Activated T-cell treated with anti-CD3 and anti-CD28 coated beads for 1 hour (primary cell): Measurements from ENCODE around the gene TMEM217.

ENCODE experiments used
- DNase-seq: peaks from one replicate; pipeline ENCODE4 v3.0.0-alpha.2; 2020; ENCODE audit warnings: low read depth

TMEM217 gene

DNA sequence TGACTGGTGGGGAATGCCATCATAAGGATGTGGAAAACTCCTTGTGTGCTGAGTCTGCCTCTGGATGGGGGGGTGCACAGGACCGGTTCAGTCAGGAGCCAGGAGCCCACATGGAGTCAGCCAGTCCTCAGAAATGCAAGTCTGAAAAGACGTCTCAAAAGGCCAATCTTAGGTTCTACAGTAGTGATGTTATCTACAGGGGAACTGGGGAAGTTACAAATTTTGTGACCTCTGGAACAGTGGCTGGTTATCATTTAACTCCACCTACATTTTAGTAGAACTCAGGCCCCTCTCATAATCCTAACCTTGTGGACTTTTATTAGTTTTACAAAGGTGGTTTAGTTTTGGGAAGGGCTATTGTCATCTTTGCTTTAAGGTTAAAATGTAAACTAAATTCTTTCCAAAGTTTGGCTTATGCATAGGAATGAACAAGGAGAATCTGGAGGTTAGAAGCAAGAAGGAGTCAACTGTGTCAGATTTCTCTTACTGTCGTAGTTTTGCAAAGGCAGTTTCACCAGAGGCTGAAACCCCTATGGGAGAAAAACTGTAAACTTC, 14.1 kb downstream of the TMEM217 start:
- no peak for DNase-seq

DNA sequence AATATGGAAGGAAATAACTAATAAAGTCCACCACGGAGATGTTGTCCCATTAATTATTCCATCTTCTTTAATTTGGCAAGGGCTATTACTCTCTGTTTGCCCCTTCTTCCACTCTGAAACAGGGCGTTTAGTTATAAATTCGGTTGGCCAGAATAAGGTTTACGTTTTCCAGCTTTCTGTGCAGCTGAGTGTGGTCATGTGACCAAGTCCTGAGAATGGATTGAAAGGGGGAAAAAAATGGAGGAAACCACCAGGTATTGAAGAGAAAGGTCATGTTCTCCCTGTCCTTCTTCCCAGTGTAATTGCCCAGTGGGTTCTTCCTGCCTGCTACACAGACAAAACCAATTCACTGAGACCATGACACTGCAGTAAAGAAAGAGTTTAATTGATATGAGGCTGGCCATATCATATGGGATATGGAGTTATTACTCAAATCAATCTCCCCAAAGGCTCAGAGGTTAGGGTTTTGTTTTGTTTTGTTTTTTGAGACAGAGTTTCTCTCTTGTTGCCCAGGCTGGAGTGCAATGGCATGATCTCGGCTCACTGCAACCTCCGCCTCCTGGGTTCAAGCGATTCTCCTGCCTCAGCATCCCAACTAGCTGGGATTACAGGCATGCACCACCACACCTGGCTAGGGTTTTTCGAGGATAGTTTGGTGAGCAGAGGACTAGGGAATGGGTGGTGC, 14.7 kb downstream of the TMEM217 start:
- no peak for DNase-seq

DNA sequence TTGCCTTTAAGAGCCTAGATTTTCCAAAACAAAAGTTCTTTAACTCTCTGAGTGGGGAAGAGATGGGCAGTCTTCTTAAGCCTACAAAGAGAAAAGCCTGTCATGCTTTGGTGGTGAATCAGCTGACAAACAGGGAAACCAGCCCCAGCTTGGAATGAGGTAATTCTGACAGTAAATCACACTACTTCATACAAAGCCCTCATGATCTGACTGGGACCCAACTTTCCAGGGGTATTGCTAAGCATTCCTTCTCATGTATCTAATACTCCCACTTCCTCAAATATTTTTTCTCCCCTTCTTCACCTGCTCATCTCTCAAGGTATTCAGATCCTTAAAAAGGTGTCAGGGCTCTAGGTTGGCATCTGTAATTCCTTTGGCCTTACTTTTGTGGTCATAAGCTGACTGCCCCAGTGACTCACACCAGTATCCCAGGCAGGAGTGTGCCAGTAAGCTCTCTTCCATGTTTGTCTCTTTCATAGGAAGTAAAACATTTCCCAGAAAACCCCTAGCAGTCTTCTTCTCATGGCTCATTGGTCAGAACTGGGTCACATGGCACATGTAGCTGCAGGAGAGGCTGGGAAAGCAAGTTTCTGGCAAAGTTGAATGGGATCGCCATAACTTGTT, 15.4 kb downstream of the TMEM217 start:
- DNase-seq: no peak

DNA sequence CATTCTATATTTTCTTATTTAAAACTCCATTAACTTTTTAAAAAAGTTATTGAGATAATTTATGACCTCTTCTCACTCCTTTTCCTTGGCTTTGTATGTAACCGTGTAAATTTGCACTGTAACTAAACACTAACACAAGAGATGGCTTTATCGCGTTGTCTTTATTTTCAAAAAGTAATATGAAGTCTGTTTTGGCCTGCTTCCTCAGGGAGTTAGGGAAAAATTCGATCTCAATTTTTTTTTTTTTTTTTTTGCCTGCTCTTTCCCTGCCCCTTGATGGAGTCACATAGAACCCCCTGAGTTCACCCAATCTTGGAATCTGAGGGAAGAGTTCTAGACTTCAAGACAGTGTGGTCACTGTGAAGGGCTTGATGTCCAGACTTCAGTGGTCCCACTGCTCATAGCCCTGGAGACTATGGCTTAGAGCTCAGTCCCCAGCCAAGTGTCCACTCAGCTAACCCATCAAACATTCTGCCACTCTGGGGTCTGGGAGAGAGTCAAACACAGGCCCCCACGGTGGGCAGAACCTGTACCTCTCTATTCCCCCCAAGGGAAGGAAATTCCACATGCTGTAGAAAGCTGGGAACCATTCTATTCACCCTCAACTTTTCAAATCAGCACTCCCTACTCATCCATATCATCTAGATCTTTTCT, 16.0 kb downstream of the TMEM217 start:
- no peak for DNase-seq

DNA sequence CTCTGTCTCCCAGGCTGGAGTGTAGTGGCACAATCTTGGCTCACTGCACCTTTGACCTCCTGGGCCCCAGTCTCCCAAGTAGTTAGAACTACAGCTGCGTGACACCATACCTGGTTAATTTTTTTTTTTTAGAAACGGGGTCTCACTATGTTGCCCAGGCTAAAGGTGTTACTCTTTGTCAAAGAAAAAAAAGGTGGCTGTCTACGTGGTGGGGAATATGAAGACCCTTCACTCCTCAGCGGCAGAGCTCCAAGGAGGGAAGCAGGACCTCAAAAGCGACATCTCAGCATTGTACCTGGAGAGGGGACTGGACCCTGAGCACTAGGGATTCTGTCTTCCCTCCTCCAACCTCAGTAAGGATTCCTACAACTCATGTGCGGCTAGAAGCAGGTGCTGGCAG, 16.8 kb downstream of the TMEM217 start:
- DNase-seq: no peak

DNA sequence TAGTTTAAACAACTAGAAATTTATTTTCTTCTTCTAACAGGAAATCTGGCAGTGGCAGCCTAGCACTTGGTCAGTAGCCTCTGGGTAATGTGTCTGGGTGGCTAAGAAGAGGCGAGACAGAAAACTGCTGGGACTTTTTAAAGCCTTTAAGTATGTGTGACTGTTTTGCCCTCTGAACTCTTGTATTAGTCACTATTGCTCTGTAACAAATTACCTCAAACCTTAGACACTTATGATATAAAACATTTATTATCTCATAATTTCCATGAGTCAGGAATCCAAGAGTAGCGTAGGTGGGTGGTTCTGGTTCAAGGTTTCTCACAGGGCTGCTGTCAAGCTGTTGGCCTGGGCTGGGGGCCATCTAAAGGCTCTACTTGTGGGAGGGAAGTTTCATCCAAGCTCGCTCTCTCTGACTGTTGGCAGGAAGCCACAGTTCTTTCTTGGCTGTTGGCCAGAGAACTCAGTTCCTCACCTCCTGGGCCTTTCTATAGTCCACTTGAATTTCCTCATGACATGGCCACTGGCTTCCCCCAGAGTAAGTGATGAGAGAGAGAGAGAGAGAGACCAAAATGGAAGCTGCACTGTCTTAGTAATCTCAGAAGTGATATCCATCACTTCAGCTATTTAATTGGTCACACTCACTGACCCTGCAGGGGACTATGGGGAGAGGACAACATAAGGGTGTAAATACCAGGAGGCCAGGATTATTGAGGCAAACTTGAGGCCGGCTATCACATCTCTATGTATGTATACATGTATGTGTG, 17.8 kb downstream of the TMEM217 start:
- peak; percentile 39 for DNase-seq

DNA sequence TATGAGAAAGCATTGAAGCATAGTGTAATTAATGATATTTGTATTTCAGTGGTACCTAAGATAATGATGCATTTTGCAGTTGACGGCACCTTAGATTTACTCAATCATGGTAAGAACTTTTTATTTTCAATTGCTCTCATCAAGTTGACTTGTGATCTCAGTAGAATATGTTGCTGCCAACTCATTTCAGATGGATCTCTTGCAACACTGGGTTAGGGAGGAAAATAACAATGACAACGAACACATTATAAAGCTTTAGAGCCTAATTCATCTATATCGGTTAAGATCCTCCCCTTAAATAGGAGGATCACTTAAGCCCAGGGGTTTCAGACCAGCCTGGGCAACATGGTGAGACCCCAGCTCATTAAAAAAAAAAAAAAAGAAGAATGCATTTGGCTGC, 18.4 kb downstream of the TMEM217 start:
- no peak for DNase-seq

DNA sequence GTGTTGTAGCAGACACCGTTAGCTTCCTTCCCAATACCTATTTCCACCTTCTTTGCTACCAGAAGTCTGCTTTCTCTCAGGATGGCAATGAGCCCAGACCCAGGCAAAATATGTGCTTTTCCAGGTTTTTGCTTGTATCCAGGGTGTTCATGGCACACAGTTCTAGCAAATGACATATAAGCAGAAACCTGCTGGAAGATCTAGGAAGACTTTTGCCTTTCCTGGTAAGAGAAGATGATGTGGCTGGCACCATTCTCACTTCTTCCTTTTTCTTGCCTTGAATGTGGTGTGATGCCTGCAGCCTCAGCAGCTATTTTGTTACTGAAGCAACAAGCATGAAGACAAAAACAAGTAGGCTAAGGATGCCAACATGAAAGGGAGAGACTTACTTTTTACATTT, 19.6 kb downstream of the TMEM217 start:
- DNase-seq: no peak

DNA sequence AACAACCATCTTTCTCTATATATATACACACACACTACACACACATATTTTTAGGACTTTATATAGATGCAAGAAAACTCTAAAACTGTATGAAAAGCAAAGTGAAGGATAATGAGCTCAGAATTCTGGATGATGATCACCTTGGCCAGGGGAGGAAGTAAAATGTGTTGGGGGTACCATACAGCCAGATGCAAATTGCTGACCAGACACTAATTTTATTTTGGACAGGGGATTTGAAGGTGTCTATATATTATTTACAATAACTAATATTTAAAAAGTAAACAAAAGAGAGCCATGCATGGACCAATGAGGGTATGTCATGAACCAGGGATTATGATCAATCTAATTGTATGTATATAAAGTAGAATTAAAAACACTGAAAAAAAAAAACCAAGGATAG, 20.2 kb downstream of the TMEM217 start:
- DNase-seq: no peak

DNA sequence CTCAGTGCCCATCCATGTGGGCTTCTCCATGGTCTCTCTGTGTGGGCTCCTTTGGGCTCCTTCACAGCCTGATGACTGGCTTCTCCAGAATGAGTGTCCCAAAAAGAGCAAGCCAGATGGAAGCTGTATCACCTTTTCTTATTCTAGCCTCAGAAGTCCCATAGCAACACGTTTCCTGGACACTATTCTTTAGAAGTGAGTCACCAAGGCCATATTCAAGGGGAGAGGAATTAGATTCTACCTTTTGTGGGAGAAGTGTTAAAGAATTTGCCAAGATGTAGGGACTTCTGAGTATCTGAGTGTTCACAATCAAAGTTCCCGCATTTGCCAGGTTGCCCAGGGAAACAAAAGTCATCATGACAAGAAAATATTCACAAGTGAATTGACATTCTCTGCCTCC, 21.0 kb downstream of the TMEM217 start:
- no peak for DNase-seq

DNA sequence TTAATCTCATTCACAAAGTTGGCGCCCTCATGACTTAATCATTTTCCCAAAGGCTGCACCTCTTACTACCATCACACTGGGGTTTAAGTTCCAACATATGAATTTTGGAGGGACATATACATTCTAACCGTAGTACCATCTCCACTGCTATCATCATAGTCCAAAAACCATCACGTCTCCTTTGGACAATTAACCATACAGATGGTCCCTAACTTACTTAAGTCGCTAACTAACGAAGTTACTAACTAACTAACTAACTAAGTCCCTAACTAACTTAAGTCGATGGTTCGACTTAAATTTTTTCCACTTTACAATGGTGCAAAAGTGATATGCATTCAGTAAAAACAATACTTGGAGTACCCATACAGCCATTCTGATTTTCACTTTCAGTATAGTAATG, 24.4 kb downstream of the TMEM217 start:
- DNase-seq: no peak

DNA sequence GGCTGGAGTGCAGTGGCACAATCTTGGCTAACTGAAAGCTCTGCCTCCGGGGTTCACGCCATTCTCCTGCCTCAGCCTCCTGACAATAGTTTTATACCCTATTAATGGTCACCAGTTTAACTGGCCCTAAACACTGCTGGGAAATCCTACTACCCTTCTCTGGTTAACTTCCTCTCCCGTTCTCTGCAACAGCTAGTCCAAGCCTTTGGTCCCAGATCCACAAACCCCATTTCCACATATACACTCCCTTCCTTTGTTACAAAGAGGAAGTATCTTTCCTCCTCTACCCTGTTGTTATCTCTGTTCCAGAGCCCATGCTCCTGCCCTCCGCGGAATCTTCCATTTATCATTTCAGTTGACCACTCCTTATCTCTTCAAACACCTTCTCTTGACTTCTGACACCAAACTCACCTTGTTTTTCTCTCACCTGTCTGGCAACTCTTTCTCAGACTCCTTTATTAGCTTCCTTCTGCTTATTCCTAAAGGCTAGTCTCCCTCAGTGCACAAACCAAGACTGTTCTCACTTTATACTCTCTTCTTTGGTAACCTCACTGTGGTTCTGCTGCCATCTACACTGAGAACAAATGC, 25.4 kb downstream of the TMEM217 start:
- no peak for DNase-seq

DNA sequence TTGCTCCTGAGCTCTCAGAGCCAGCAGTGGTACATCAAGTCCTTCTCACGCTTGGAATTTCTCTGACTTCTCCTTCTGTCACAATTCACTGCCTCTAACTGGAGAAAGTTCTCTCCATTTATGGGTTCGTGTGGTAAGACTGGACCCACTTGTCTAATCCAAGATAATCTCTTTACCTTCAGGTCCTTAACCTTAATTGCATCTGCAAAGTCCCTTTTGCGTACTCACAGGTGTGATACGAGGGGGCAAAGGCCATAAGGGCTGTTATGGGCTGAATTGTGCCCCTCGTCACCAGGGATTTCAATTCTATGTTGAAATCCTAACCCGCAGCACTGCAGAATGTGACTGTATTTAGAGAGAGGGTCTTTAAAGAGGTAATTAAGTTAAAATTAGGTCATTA, 27.8 kb downstream of the TMEM217 start:
- DNase-seq: no peak

DNA sequence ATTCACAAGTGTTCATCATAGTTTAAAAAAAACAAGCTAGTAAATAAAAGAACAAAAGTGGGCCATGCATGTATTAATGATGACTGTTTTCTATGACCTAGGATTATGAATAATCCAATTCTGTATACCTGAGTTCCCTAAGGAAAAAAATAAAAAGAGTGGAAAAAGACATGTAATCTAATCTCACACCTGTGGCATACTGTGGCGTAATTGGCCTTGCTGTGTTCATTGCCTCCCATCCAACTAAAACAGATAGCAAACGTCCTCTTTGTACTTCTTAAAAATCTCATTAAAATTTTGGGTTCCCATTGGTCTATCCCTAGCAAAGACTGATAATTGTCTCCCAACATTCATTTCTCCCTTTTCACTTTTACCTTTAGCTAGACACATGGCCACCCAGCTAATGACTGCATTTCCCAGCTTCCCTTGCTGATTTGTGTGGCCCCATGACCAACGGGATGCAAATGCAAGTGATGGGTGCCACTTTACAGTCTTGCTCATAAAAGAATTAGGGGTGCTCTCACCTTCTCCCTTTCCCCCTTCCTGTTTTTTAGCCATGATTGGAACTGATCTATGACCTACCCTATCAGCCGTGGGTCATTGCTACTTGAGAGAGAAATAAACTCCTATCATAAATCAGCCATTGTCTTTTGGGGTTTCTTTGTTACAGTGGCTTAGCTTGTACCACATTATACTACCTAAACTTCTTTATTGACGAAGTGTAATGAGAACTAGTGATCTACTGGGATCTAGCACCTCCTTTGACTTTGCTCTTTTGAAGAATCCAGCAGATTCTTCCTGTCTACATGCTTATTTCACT, 32.4 kb downstream of the TMEM217 start:
- no peak for DNase-seq

DNA sequence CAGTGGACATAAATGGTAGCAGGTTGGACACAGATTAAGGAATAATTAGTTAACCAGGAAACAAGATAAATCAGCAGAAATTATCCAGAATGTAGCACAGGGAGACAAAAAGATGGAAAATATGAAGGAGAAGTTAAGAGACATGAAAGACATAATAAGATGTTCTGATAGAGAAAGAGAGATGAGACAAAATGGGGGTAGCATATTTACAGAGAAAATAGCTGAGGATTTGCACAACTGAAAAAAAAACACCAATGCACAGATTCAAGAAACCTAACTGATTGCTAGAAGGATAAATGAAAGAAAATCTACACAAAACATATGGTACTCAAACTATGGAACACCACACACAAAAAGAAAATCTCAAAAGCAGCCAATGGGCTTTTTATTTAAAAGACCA, 35.0 kb downstream of the TMEM217 start:
- no peak for DNase-seq

DNA sequence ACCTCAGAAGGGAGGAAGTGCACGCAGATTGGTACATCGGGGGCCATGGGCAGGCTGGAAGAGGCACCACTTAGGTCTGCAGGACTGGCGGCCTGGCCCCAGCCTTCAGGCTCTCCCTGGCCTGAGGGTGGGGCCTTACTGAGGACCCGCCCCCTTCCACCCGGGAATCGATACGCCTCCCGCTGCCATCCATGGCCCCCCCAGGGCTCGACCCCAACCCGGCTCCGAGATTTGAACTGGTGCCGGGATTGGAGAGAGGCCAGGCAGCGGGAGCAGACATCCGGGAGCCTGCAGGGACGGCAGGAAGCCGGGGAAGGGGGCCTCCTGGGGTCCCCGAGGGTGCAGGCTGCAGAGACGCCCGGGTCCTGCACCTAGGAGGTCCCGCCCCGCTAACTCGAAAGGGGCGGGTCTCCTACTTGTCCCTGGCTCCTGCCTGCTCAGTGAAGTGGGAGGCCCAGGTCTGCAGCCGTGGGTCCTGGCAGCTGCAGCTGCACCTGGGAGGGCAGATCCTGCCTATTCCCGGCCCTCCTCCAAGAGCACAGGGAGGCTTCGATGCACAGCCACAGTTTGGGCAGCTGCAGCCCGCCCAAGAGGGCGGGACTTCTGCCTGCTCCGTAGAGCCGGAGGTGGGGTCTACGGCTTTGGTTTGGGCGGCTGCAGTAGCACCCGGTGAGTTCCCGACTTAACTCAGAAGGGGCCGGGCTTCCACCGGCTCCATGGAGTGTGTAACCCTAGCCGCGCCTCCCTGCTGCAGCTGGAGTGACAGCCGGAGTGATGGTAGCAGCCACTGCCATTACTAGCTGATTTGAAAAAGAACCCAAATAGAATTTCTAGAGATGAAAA, 35.6 kb downstream of the TMEM217 start:
- DNase-seq: peak; percentile 45

DNA sequence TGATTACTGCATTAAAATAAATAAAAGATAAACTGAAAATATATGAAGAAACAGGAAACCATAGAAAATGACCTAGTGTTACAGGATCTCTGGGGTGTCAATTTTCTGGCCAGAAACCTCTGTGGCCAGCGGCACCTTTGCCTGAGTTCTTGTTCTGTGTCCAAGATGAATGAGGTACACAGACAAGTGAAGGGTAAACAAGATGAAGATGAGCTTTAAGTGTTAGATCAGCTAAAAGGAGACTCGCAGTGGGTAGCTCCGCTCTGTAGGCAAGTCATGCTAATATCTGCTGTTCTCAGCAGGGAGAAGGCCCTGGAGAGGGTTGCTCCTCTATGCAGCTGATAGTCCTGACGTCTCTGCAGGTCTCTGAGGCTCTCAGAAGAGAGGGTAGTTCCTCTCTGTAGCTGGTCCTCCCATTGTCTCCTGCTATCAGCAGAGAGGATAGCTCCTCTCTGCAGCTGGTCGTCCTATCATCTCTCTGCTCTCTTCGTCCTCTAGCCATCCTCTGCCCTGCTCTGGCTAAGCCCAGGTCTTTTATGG, 36.3 kb downstream of the TMEM217 start:
- DNase-seq: no peak

DNA sequence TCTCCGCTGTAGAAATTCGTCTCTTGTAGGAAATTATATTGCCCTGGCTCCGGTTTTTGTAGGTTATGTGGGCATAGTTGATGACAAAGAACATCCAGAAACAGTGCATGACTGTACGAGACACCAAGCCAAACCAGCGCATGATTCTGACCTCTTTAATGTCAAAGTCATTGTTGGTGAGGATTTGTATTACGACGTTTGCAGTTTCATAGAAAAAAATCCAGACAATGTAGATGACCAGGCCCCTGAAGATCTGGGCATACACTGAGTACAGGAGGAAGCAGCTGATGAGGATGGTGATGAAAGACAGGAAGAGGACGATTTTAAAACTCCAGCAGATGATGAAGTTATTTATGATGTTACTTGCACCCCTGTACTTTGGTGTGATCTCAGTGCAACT, 39.4 kb downstream of the TMEM217 start:
- DNase-seq: no peak

DNA sequence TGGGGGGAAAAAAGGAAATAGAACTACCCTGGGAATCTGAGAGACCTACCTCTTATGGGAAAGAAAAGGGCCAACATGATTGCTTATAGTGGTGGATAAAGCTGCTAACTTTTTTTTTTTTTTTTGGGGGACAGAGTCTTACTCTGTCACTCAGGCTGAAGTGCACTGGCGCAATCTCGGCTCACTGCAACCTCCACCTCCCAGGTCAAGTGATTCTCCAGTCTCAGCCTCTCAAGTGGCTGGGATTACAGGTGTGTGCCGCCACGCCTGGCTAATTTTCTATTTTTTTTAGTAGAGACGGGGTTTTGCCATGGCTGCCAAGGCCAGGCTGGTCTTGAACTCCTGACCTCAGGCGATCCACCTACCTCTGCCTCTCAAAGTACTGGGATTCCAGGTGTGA, 39.9 kb downstream of the TMEM217 start:
- DNase-seq: no peak

DNA sequence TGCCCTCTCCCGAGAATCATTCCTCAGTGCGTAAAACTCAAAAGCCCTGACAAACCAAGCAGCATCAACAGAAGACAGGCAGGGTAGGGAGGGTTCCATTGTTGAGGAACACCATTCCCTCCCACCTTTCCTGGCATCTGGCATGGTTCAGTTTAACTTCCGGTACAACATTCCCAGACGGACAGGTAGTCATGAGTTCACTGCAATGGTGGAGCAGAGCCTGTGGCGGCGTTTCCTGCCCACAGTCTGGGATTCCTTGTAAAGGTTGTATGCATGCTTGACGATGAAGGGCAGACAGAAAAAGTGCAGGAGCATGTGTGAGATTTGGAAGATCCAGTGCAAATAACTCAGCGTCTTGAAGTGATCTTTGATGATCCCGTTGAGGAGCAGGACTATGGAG, 45.7 kb downstream of the TMEM217 start:
- DNase-seq: no peak
